Mammary epithelial cell (primary cell): ENCODE results near the gene NOL11.

Experiments used
- CTCF ChIP-seq, 2 donors: IDR thresholded peaks in 1 of 2; conservative IDR thresholded peaks in 1 of 2; 2 replicates each; pipeline ENCODE4 v1.5.1; 2011 to 2012; ENCODE audit warnings: inconsistent platforms in 2 of 2, low read length in 2 of 2, mild to moderate bottlenecking in 2 of 2, control low read depth in 1 of 2, low read depth in 1 of 2; ENCODE audit not compliant: insufficient read depth in 1 of 2; ENCODE audit errors: extremely low read depth in 1 of 2
- EZH2 ChIP-seq: IDR thresholded peaks from 2 replicates; pipeline ENCODE4 v1.6.1; 2012; ENCODE audit warnings: low read length, inconsistent platforms, borderline replicate concordance

GRCh38 chr17:67671493-67671892, 46.2 kb upstream of the NOL11 start:
- TF ChIP-seq CTCF (conservative IDR thresholded peaks at IDR 0.05 in 1 of 2, IDR thresholded peaks at IDR 0.05 in 1 of 2; ENCODE audit: extremely low read depth in 1 of 2, insufficient read depth in 1 of 2, low read depth in 1 of 2, low read length in 2 of 2) (no peak), EZH2 (no peak)
